Ecto neural progenitor cell (in vitro differentiated cells): ENCODE results near the gene SH3RF1.

Experiments
- DNase-seq: peaks from one replicate; pipeline ENCODE4 v3.0.0-alpha.2; 2018; ENCODE audit warnings: low spot score

SH3RF1 gene

DNA sequence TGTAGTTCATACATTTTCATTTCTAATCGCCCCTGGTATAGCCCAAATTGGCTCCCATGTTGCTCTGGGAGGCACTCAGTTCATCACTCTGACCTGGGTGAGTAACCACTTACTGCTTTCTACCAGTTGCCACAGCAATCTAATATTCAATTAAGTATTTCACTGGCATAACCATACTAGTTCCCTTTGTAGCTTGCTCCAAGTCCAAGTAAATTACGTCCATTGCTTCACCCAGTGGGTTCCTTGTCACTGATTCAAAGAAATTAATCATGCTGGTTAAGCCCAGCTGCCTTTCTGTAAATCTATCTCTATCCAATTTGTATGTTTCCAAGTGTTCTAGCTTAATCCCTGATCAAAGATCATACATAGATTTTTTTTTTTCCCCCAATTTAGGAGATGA lies 168.7 kb downstream of the SH3RF1 start:
- no peak for DNase-seq

DNA sequence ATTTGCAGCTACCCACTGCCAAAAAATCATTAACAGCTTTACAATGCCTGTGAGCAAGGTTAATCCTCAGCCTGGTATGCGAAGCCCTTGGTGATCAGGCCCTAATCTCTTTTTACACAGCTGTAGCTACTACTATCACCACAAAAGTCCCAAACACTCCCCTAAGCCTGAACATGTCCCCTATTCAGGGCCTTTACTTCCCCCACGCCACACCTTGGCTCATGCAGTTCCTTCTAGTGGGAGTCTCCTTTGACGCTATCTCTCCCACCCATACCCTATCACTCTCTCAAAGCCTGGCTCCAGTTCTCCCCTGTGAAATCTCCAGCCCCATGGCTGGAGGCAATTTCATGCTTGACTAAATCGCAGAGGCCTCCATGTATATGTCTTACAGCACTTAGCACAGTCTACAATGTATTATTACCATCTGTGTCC lies 170.1 kb downstream of the SH3RF1 start:
- DNase-seq: no peak

DNA sequence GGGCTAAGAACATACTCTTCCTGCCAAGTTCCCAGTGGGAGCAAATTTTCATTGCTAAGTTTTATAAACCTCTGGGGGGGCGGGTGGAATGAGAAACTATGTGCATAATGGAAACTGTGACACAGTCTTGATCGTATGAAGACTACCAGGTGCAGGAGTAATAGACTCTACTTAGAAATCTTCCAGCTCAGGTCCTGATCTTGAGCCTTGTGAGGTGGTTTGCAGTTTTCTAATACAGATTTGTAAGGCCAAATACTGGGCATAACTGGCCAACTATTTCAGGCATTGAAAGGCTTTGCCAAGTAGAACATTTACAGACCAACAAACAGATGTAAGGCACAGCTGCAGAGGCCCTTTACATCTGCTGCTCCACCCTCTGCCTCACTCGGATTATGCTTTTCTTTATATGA lies 171.0 kb downstream of the SH3RF1 start:
- no peak for DNase-seq

DNA sequence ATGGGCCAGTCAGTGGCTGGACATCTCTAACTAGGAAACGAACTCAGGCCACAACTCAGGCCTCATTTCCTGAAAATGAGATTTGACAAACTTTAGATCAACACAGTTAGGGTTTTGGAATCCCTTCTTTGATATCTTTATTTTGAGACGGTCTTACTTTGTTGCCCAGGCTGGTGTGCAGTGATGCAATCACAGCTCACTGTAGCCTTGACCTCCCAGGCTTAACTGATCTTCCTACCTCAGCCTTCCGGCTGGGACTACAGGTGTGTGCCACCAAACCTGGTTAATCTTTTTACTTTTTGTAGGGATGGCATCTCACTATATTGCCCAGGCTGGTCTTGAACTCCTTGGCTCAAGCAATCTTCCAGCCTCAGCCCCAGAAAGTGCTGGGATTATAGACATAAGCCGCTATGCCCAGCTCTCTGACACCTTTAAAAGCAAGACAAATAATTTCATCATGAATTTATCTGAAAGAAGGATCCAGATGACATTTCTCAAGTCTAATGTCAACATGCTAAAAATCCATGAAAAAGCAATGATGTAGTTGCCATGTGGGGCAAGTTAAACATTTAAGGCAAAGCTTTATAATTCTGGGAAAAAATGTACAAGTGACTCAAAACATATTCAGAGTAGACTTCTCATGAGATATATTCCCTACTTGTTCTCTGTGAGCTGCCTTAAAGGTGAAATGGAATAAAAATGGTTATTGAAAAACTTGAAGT lies 171.6 kb downstream of the SH3RF1 start:
- no peak for DNase-seq

DNA sequence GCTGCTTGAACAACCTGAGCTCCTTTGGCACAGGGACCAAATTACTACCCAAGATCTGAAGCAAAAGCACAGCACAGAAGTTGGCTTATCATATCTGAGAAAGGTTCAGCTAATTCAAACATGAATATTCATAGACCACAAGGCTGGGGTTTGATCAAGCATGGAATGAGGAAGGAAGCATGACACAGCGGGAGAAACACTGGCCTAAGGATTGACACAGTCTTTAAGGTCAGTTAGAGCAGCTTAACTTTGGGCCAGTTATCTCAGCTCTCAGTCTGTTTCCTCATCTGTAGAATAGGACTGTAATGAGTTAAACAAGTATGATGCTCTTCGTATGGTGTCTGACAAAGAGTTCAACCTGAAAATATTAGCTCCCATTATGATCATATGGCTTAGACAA lies 172.2 kb downstream of the SH3RF1 start:
- DNase-seq: no peak

DNA sequence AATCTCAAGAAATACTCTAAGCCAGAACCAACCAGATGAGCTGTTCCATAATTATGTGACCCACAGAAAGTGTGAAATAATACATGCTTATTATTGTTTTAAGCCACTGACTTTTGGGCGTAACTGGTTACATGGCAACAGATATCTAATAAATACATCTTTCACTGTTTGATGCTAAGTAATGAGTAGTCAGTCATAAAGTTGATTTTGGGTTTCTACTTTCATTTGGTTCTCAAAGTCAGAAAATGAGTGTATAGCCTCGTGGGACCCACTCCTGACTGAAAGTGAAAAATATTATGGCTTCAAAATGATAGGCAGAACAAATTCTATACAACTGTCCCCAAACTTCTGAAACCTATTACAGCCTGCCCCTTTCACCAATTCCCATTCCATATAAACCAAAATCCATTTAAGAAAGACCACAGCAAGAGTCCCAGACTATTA lies 172.7 kb downstream of the SH3RF1 start:
- no peak for DNase-seq

DNA sequence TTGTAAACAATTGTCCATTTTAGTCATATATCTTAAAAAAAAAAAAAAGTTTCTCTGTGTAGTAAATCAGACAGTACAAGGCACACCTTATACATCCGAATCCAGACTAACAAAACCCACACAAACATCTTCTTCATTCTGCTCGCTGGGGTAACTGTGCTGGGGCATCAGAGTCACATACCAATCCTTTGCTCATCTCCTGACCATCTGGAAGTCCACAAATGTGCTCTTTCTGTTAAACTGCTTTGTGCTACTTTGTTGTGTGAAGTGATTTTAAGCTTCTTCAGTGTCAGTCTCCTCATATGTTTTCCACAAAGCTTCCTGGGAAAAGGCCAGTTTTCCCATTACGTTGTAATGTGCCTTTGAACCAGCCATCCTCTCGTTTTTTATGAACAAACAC lies 174.5 kb downstream of the SH3RF1 start:
- DNase-seq: no peak

DNA sequence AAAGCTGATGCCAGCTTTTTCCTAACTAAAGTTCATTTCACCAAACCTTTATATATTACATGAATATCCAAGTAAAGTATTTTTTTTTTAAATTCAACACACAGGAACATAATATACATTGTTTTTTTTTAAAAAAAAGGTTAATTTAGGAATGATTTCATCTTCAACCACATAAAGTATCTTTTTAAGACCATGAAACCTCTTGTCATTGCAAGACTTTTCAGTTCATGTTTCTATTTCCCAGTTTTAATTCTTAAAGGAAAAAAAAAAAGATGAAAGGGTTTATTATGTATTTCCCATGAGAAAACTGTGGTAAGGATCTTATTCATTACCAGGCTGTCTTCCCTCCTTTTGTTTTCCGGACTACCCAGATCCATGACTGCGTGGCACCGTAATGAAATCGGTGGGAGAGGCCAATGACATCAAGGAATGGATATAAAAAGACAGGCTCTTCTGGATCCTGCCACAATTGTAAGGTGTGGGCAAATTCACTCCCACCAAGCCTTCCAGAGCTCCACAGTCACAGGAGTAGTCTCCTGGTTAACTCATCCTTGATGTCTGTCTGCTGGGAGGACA lies 176.0 kb downstream of the SH3RF1 start:
- no peak for DNase-seq

DNA sequence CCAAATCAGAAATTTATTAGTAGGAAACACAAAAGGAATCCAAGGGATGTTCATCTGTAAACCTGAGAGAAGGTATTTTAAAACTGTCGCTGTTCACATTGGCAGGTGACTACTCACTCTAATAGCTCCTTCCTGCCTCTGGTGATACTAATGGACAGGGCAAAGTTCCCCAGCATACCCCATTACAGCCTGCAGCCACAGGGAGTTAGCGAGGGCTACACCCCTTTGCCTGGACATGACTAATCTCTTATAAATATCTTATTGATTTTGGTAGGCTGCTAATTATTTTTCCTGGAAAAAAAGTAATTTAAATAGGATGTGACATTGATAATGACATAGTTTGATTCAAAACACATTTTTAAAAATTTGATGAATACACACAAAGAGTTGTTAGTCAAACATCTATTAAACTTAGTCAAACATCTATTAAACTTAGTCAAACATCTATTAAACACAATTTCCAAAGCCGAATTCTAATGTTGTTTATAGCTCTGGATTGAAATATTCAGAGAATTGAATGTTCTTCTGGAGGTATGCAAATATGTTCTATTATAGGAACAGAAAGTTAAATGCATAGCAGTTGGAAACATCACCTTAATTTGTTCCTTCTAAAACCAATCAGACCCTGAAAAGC lies 177.8 kb downstream of the SH3RF1 start:
- DNase-seq: no peak

DNA sequence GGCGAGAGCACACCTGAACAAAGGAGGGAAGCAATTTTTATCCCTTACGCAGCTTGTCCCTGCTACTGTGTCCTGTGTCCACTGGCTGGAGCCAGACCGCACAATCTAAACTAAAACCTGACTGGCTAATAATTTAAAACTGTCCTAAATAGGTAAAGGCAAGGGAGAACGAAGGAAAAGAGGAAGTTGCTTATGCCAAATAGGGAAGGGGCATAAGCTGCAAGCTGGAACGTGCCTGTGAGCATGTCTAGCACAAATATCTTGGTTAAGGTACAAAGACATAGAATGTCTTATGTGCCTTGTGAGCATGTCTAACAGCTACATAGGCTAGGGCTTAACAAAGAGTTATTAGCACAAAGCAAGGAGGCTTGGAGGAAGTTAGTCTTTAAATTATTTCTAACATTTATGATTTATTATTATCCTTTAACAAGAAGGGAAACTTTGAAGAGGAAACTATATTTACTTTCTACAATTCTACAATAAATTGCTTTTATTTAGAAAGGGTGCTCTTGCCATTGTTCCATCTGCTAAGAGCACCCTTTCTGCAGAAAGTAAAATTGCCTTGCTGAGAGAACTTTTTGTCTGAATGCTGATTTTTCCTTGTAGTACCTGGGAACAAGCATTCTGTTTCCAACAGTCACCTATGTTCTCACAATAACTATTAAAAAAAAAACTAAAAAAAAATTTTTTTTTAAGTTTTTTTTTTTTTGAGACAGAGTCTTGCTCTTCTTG lies 180.1 kb downstream of the SH3RF1 start:
- no peak for DNase-seq

DNA sequence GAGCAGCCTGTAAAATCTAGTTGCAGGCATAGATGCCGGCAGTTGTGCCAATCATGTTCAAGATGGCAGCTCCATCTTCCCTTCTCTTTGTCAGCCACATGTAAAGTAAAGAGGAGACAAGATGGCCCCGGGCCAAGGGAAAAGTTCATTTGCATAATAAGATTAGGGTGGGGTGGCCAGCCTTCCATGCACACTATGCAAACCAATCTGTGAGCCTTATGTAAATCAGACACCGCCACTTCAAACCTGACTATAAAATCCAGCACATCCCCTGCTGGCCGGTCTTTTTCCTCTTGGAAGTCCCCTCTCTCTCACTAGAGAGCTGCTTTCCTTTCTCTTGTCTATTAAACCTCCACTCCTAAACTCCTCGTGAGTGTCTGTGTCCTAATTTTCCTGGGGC lies 181.8 kb downstream of the SH3RF1 start:
- no peak for DNase-seq

DNA sequence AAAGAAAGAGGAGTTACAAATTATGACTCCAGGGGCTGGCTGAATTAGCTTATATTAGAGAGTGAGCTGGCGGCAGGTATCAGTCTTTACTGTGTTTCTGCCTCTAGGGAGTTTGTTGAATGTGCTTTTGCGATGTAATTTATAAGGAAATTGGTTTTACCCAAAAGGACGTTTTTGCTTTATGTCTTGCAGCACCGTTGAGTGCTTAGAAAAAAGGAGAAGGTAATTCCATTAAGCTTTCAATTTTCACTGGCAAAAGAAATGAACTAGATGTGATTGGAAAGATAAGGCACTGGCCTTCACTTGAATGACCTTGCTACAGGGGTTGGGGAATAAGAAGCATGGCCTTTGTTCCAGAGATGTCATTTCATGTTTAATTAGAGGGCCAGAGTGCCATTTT lies 185.8 kb downstream of the SH3RF1 start:
- DNase-seq: no peak

DNA sequence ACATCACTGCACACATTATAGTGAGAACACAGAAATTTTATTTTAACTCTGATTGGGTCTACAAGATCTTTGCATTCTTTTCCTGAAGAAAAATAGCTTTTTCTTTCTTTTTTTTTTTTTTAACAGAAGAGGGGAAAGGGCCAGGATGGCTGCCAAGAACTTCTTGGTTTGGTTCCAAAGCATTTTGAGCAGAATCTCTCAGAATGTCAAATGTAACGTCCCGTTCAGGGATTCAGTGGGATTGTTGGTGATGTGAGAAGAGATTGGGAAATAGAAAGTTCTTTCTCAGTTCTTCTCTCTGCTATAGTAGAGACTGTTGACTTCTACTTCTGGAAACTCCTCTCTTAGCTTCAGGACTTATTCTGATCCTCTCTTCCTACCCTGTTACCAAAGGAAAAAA lies 189.8 kb downstream of the SH3RF1 start:
- DNase-seq: no peak

DNA sequence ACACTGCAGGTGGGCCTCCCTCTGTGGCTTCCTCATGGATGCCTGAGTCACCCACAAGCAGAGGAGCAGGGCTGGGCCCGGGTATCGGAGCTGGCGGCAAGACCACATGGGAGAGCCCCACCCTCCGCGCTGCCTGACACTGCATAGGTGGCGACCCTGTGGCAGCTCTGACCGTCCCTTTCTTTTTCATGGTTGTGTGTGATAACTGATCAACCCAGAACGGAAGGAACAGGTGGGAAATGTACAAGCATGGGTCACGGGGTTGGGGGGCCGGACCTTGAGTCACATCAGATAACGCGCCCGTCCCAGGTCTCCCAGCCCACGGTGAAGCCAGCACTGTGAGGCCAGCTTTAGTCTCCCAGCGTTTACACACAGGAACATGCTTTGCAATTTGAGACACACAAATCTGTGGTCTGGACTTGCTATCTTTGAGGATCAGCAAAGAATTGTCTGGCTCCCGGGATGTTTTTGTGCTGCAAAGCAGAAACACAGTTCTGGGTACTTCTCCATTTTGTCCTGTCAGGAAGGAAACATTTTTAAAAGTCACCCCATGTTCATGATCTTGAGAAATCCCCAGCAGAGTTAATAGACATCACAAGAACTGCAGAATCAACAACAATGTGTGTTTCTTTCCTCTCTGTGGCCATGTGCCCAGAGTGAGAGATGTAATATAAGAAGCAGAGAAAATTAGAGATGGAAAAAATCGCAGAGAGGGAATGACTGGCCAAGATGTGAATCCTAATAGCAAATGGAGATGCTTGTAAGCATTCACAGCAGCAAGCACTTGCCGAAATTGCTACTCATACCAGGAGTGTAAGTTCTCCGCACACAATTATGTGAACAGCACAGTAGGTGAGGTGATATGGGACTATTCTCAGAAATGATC lies 190.6 kb downstream of the SH3RF1 start:
- DNase-seq: no peak

DNA sequence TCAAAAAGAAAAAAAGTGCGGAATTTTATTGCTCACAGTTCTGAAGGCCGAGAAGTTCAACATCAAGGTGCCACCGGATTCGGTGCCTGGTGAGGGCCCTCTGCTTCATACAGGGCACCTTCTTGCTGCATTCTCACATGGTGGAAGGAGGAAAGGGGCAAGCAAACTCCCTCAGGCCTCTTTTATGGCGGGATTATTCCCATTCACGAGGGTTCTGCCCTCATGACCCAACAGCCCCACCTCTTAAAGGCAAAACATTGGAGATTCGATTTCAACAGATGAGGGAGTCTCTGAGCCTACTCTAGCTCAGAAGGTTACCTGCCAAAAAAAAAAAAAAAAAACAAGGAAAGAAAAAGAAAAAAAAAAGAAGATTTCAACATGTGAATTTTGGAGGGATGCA lies 196.6 kb downstream of the SH3RF1 start:
- no peak for DNase-seq

DNA sequence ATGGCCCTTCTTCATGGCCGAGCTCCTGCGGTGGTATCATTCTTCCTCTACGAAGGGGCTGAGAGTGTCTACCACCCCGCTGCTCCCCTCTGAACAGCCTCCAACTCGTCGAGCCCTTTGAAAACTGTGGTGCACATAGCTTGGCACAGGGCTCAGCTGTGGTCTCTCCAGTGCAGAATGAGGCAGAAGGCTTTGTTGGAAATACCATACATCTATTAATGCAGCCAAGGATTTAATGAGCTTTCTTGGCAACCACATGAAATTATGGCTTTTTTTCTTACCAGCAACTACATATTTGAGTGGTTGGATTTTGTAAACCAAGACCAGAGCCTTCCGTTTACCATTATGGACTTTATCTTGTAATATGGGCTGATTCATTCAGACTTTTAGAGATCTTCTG lies 199.0 kb downstream of the SH3RF1 start:
- DNase-seq: no peak

DNA sequence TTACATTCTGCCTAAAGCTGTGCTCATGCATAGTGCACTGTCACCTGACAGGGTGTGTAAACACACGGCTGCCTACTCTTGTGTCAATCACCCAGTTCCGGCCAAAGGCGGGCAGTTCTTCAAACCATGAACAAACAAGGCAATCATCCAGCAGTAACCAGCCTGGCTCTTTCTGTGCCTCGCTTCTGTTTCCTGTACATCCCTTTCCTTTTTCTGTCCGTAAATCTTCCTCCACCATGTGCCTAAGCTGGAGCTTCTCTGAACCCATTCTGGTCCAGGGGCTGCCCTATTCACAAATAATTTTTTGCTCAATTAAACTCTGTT lies 199.9 kb downstream of the SH3RF1 start:
- DNase-seq: no peak

DNA sequence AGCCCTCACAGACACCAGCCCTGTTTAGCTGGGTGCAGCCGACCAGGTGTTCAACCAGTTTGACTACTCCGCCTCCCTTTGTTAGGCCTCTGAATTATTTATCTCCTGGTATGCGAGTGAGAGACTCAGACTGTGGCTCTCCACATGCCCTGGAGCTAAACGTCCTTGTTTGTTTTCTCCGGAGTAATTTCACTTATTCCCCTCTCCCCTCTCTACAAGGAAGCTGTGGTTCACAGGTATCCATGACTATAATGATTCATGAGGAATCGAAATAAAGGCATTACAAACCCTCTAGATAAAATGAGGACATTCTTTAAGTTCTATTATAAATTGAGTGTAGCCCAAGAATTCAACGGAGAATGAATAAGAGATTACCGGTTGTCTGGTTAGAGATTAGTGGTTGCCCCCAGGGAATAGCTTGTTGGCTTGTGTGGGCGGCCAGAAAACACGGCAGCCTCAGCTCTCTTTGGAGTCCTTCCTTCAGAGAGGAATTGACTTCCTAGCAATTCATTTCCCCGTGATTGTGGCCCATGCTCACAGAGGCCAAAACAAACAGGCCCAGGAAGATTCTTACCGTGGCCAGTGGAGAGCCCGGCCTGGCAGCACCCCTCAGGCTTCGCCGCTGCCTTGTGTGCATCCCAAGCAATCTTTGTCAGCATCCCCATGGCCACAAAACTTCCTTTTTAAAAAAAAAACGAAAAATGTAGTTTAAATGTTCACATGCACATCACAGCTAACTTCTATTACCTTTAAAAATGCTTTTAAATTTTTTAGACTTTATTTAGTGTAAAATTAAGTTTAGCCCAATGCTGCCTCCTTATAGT lies 200.5 kb downstream of the SH3RF1 start:
- peak; percentile 66 for DNase-seq

DNA sequence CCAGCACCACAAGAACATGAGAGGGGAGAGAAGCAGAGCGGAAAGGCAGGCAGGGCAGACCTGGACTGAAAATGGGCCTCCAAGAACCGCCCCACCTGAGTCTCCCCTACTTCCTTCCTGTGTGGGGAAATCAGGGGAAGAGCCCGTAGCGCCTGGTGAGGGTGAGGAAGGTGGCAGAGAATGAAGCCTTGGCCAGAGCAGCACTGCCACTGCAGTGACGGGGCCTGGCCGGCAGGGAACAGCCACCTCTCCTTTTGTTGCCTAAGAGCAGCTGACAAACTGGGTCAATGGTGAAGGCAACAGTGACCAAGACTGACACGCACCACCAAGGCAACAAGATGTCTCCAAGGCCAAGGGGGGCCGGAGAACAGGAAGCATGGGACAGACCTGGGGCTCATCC lies 202.3 kb downstream of the SH3RF1 start:
- no peak for DNase-seq

DNA sequence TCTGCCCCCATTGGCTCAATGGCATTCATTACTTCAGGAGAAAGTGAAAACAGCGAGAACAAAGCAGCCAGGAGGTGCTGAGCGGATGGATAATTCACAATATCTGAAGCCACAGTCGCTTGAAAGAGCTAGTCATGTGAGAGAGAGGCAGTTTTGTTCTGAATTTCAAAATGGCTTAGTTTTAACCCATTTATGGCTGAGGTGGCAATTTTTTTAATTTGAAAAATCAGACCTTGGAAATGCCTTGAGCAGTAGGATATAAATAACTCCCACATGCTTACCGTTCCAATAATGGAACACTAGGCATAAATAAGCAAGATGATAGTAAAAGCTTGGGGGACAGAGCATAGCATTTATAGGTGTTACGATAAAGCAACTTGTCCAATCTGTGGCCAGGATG lies 203.8 kb downstream of the SH3RF1 start:
- no peak for DNase-seq

DNA sequence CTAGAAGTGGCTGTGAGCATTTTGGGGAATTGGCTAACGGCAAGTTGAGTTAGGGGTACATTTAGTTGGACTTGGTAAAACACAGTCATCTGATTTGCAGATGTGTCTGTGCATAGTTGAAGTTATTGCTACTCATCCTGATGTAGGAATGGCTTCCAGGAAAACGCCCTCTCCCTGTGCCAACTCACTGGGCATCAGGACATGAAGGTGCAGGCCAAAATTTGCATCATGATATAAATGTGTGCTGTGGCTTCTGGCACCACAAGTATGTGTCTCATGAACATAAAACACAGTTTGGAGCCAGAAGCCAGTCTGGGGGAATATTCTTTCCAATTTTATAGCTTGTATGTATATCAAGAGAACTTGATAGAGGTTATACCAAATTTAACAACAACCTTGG lies 206.5 kb downstream of the SH3RF1 start:
- DNase-seq: no peak
